Measurements from ENCODE around the gene MUS81. TPM values are rescaled to one million over a fixed set of nuclear protein-coding genes. Genes with fewer than 3 reads are reported as not detected.

Gene MUS81
- total and polyA plus RNA-seq, 9 of the 15 experiments (the other 6 are each of a cell fraction or from before 2014, with no cell fraction given), result 13.4 to 118 (median 53.7) TPM

GRCh38 chr11:65891219-65892136, 31.2 kb downstream of the MUS81 start (continued):
- no peak for TF ChIP-seq MLX (CRISPR knock-in tag; conservative IDR thresholded peaks at IDR 0.05)
- TF ChIP-seq POLR2H (tag; IDR thresholded peaks at IDR 0.05; ENCODE audit: low read depth), result no peak
- TF ChIP-seq ZNF316 (IDR thresholded peaks at IDR 0.05), result no peak
- peak; percentile 69; the same call in 1 of the 2 replicates for TF ChIP-seq THRB (CRISPR knock-in tag; conservative IDR thresholded peaks at IDR 0.05)
- TF ChIP-seq, protein P1, sequence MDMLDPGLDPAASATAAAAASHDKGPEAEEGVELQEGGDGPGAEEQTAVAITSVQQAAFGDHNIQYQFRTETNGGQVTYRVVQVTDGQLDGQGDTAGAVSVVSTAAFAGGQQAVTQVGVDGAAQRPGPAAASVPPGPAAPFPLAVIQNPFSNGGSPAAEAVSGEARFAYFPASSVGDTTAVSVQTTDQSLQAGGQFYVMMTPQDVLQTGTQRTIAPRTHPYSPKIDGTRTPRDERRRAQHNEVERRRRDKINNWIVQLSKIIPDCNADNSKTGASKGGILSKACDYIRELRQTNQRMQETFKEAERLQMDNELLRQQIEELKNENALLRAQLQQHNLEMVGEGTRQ (CRISPR knock-in tag; IDR thresholded peaks at IDR 0.05), result no peak
- peak; percentile 73 for TF ChIP-seq CHD7 (IDR thresholded peaks at IDR 0.05; ENCODE audit: low read depth, low read length)
- peak; percentile 80 for TF ChIP-seq HMGN3 (IDR thresholded peaks at IDR 0.05; ENCODE audit: borderline replicate concordance, extremely low read depth, insufficient read length, low read depth, low read length)
- TF ChIP-seq HDAC3 (IDR thresholded peaks at IDR 0.05; ENCODE audit: borderline replicate concordance, partially characterized antibody), result no peak
- no peak for TF ChIP-seq RFX5 (IDR thresholded peaks at IDR 0.05; ENCODE audit: low read depth, low read length)
